NCI-H82 treated with DMSO at 0.1 percent for 48 hours (cell line): ENCODE data around the gene TRIP4.
"Not testable (repeated sequence)": the region's sequence is repeated elsewhere in the genome, so short reads cannot be mapped to it uniquely, and the experiment has no call there.

ENCODE experiments used
- DNase-seq: peaks from one replicate; lab custom pipeline; 2025; ENCODE audit not compliant: unreplicated experiment; lab: John Stamatoyannopoulos, UW

TRIP4 gene

DNA sequence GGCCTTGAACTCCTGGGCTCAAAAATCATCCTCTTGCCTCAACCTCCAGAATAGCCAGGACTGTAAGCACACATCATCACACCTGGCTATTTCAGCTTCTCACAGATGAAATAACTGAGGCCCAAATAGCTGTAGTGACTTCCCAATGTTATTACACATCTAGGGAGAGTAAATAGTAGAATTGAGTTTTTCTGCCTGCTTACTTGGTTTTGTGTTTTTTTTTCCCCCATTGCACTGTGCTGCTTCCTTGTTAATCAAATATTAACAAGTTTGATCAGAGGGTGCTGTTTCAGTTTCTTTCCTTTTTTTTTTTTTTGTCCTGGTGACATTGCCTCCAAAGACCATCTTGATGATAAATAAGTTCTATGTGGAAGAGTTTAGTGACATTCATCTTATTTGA is 96.1 kb downstream of the TRIP4 start:
- DNase-seq, result no peak

DNA sequence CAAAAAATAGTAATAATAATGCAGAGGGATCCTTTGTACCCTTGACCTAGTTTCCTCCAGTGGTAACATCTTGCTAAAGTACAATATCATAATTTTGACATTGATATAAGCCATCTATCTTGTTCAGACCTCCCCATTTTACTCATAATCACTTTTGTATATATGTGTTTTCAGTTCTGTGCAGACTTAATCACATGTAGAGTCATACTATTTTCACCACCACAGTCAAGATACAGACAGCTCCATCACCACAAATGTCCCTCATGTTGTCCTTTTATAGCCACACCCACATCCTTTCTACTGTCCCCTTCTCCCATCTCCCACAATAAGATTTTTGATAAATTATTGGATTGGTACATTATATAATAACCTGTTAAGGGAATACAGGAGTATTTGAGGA is 98.2 kb downstream of the TRIP4 start:
- no peak for DNase-seq

DNA sequence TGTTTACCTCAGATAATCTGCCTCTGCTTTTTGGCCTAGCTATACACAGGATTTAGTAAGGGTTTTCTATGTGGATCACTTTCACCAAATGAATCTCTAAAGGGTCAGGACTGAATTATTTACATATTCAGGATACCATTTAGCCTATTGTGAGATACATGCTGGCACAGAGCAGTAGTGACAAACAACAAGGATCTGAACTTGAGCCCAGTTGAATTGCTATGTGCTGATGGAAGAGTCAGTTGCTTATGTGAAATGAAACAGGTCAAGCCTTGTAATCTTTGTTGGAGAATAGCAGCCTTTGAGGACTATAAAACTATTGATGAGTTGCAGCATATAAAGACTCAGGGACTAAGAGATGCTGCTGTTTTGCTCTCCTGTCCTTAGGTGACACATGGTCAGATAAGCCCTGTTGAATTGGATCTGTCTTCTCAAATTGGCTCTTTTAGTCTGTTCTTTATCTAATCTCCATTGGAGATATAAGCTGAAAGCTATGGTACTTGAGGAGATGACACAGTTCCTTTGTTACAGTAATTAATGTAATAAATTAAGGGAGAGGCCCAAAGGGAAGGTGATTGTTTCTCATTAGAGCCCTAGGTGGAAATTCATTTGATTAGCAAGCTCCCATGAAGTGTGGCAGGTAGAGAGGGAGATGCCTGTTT is 103.1 kb downstream of the TRIP4 start:
- peak; percentile 99 for DNase-seq

DNA sequence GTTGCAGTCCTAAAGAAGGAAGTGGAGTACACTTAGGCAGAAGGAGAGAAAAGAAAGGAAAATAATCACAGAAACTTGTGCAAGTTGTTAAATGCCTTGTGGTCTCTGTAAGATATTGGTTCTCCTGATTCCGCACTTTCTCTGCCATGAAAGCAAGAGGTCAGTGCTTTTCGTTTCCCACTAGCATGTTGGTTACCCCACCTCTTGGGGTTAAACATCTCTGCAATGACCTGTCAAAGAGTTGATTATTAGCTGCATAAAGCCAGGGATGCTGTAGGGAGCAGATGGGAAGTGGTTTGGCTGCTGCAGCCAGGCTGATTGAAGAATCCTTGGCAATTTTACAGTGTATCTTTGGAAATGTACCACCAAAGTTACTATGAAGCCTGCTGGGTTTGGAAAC is 106.0 kb downstream of the TRIP4 start:
- DNase-seq, result no peak

DNA sequence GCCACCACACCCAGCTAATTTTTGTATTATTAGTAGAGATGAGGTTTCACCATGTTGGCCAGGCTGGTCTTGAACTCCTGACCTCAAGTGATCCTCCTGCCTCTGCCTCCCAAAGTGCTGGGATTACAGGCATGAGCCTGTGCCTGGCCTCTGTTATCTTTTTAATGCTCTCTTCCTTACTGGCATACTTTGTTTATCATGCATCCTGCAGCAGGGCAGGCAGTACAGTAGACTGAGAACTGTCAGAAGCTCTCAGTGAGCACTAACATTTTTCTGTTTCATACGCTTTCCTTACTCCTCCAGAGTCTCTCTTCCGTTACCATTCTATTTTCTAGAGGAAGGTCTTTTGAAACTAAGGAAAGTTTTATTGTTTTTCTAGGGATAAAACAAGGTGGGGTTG is 108.3 kb downstream of the TRIP4 start:
- DNase-seq, result not testable (repeated sequence)

DNA sequence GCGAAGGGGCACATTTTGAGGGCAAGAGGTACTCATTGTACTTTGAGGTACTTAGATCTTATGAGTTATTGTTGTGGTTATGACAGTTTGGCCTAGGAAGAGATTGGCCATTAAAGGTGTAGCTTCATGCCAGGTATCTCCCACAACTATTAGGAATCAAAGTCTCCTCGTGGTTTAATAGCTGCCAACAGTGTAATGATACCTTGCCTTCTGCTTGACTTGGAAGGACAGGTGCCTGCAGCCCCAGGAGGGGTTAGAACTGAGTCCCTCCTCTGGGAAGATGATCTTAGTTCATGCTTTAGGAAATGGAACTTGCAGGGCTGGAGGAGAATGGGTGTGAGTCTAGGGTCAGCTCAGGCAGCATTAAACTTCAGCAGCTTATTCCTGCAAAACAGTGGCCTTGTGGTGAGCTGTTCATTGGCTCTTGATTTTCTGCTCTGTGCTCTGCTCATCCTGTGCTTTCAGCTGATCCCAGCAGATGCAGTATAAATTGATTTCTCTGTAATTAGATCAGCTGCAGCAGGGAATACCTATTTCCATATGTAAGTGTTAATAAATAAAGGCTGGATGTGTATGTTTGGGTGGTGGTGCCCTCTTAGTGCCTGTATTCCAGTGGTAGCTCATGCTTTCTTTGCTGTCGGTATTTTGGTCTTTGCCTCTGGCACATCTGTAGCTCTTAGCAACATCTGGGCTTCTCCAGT is 113.2 kb downstream of the TRIP4 start:
- DNase-seq, result peak; percentile 89

DNA sequence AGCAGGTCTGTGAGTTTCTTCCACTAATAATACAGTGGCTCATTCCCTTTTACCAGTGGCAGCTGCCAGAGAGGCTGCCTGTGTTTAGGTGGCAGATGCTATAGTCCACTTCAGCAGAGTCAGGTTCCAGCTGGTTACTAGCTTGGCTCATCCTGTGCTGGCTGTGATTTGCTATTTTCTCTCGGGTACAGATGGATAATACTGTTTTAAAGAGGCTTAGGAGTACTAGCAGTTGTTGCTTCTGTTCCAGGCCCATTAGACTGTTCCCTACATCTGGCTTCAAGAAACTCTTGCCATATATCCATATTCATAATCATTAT is 113.7 kb downstream of the TRIP4 start:
- DNase-seq, result peak; percentile 97

DNA sequence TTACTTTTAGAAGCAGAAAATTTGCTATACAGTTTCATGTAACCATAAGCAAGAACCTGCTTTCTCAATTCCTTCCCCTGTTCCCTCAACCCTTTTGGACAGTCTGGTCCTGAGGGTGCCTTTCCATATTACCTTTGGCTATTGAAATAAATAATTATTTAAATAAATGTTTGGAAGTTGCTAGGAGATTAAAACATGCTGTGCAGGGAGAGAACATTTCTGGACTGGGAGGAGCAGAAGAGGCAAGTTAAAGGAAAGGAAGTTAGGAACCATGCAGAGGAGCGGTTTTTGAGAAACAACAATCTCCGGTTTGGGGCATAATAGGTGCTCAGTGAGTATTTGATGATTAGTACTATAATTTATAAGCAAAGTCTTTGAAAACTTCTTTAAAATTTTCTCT is 114.5 kb downstream of the TRIP4 start:
- no peak for DNase-seq

DNA sequence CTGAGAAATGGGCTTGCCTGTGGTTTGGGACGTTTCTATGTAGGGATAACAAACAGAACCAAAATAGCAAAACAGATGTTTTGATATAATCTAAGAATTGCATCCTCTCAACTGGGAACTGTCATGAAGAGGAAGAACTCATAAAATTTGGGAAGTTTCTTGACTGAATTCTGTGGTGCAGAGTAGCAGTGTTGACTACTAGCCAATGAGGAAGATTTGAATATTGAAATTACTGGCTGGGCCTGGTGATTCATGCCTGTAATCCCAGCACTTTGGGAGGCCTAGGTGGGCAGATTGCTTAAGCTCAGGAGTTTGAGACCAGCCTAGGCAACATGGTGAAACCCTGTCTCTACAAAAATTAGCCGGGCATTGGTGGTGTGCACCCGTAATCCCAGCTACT is 114.9 kb downstream of the TRIP4 start:
- no peak for DNase-seq

DNA sequence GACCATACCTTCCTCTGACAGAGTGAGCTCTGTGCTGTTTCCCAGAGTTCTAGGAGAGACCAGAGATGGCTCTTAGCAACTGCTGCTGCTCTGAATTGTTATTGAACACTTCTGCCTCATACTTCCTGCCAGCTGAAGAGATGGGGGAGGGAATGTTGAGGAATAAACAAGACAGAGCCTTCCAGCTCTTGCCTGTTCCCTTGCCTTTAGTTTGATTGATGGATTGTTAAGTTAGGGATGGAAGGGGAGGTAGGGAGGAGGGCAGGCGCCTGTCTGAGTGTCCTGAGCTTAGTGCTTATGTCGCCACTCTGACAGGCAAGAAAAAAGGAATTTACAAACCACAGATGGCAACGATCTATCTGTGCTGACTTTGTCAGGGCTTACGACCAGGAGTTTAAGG is 115.6 kb downstream of the TRIP4 start:
- peak; percentile 90 for DNase-seq

DNA sequence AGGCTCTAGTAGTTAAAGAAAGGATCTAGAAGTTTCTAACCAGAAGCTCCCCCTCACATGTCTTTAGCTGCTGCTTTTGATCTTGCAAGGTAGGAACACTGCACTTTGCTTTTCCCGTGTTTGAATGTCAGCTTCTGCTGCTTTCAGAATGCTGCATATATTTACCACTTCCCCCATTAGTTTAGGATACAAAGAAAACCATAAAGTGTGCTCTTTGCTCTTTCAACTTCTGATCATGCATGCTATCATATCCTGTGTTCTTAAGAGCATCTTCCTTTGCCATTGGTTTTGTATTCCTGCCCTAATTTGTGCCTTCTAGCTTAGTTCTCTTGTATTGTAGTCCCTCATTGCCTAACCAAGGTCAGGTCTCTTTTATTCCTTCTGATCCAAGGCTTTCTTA is 116.0 kb downstream of the TRIP4 start:
- no peak for DNase-seq
